ENCODE results near the gene LKAAEAR1. TPM values are rescaled to one million over a fixed set of nuclear protein-coding genes. Genes with fewer than 3 reads are reported as not detected.

Gene LKAAEAR1
- total and polyA plus RNA-seq, 9 of the 15 experiments (the other 6 are each of a cell fraction or from before 2014, with no cell fraction given), result not detected

DNA sequence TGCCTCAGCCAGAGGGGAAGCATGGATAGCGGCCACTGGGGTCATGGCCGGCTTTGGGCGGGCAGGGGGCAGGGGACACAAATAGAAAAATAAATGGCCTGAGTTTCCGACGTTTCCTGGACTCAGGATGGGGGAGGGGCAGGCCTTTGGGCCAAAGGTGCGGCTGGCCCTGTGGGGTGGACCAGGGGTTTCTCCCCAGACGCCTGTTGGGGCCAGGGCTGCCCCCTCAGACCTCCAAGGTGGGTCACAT, 27.6 kb downstream of the LKAAEAR1 start:
- no peaks in the 10 kb centered on the region for H3K36me3 ChIP-seq (ENCODE audit: control insufficient read depth, insufficient read depth, low read length)
- no TSS peak for BruUV-seq (replicated peaks)
- no peaks in the 10 kb centered on the region for H4K20me1 ChIP-seq (replicated peaks; ENCODE audit: control insufficient read depth, insufficient read depth, low read length)
- no peaks in the 10 kb centered on the region for H3K9me1 ChIP-seq (ENCODE audit: control insufficient read depth, insufficient read depth, low read length)
- H3K9me3 ChIP-seq (replicated peaks; ENCODE audit: control insufficient read depth, insufficient read depth, low read depth, low read length), result no peaks in the 10 kb centered on the region
- peak overlapping the region in 1 of 2 experiments; percentile 44; a peak in 2 of 4 replicates for H3K9ac ChIP-seq (ENCODE audit: insufficient read depth in 1 of 2, low read depth in 2 of 2, low read length in 2 of 2)
- peaks cover 16 to 66% of the 10 kb centered on the region in 2 experiments for H3K4me1 ChIP-seq (replicated peaks in 1 of 2; ENCODE audit: control insufficient read depth in 2 of 2, insufficient read depth in 2 of 2, low read length in 2 of 2)
- WGBS (ENCODE audit: insufficient coverage, low coverage, missing lambda C conversion rate), result 40% methylated on average over 5 of the region's 7 CpGs
- no peak overlapping the region for H3K4me2 ChIP-seq (ENCODE audit: insufficient read depth, low read length)
- FAIRE-seq (no peak), DNase-seq (ENCODE audit: extremely low read depth in 1 of 4, low spot score in 3 of 4) (no peak), ATAC-seq (no peak)
- no peaks in the 10 kb centered on the region for H3K27me3 ChIP-seq (ENCODE audit: control insufficient read depth in 2 of 2, insufficient read depth in 2 of 2, low read length in 2 of 2)
- TF ChIP-seq TEAD2 (tag; IDR thresholded peaks at IDR 0.05) (no peak), ZC3H4 (CRISPR knock-in tag; IDR thresholded peaks at IDR 0.05; ENCODE audit: borderline replicate concordance) (no peak), HCFC1 (IDR thresholded peaks at IDR 0.05; ENCODE audit: low read depth, low read length) (no peak), HDGF (IDR thresholded peaks at IDR 0.05) (no peak), CBX2 (IDR thresholded peaks at IDR 0.05; ENCODE audit: insufficient read depth, low read length, poor library complexity, severe bottlenecking) (no peak), ZNF408 (CRISPR knock-in tag; IDR thresholded peaks at IDR 0.05; ENCODE audit: low read depth) (no peak), RB1 (IDR thresholded peaks at IDR 0.05; ENCODE audit: low read depth) (no peak)
- TF ChIP-seq, protein P1, sequence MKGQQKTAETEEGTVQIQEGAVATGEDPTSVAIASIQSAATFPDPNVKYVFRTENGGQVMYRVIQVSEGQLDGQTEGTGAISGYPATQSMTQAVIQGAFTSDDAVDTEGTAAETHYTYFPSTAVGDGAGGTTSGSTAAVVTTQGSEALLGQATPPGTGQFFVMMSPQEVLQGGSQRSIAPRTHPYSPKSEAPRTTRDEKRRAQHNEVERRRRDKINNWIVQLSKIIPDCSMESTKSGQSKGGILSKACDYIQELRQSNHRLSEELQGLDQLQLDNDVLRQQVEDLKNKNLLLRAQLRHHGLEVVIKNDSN (CRISPR knock-in tag; IDR thresholded peaks at IDR 0.05), result no peak
- TF ChIP-seq, protein P2, sequence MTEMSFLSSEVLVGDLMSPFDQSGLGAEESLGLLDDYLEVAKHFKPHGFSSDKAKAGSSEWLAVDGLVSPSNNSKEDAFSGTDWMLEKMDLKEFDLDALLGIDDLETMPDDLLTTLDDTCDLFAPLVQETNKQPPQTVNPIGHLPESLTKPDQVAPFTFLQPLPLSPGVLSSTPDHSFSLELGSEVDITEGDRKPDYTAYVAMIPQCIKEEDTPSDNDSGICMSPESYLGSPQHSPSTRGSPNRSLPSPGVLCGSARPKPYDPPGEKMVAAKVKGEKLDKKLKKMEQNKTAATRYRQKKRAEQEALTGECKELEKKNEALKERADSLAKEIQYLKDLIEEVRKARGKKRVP (CRISPR knock-in tag; IDR thresholded peaks at IDR 0.05), result no peak
- TF ChIP-seq, protein P3, sequence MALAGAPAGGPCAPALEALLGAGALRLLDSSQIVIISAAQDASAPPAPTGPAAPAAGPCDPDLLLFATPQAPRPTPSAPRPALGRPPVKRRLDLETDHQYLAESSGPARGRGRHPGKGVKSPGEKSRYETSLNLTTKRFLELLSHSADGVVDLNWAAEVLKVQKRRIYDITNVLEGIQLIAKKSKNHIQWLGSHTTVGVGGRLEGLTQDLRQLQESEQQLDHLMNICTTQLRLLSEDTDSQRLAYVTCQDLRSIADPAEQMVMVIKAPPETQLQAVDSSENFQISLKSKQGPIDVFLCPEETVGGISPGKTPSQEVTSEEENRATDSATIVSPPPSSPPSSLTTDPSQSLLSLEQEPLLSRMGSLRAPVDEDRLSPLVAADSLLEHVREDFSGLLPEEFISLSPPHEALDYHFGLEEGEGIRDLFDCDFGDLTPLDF (CRISPR knock-in tag; IDR thresholded peaks at IDR 0.05), result no peak
- POLR2A ChIA-PET, result no interaction called here
- intact Hi-C loops (cut with micrococcal nuclease) (no loop called here), in situ Hi-C loops (cut with MboI) (no loop called here)
- H3K27ac ChIP-seq (ENCODE audit: extremely low read depth, low read depth, low read length), result no peak overlapping the region
- CTCF ChIA-PET (ENCODE audit: low intra/inter-chr PET ratio), result no interaction called here
- no peaks in the 10 kb centered on the region for H3K79me2 ChIP-seq (ENCODE audit: control insufficient read depth, insufficient read depth, low read length)
- no peak overlapping the region for H2AFZ ChIP-seq (ENCODE audit: low read depth, low read length)
- H3K4me3 ChIP-seq, result no peak overlapping the region

Data from K562 (cell line).